ENCODE measurements around the gene DPYD. TPM values are rescaled to one million over a fixed set of nuclear protein-coding genes. Genes with fewer than 3 reads are reported as not detected.

The DPYD gene
- total and polyA plus RNA-seq, 10 of the 15 experiments (the other 5 are each of a cell fraction or from before 2014, with no cell fraction given): 5.7 to 23.8 (median 10.2) TPM

DNA sequence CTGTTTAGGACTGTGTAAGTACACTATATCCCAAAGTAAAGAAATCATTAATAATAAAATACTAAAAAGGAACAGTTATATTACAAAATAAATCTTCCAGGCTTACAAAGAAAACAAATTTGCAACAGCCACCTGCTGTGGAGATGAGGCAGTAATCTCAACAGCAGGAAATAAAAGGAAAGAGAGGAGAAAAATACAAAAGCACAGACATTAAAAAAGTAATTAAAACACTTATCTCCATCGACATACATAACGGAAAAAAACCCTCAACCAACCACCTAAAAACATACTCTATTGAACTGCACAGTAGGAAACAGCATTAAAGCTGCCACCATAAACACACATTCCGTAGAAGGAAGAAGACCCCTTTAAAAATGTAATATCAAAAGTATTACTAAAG is 317.6 kb downstream of the DPYD start:
- ATAC-seq: no peak
- 17% methylated on average over 3 of the region's 3 CpGs for WGBS (ENCODE audit: insufficient coverage, insufficient replicate concordance, low lambda C conversion rate, missing lambda C conversion rate)
- no TSS peak for BruUV-seq (replicated peaks)
- Histone ChIP-seq H3K79me2 (ENCODE audit: control insufficient read depth, insufficient read depth, low read length) (no peaks in the 10 kb centered on the region), H3K9ac (ENCODE audit: control insufficient read depth, insufficient read depth, low read length) (no peak overlapping the region), H3K27me3 (replicated peaks in 1 of 2; ENCODE audit: control insufficient read depth in 2 of 2, insufficient read depth in 2 of 2, low read length in 1 of 2) (no peaks in the 10 kb centered on the region), H3K4me1 (ENCODE audit: control insufficient read depth, insufficient read depth, low read length) (no peaks in the 10 kb centered on the region), H3K27ac (ENCODE audit: control insufficient read depth, insufficient read depth) (no peak overlapping the region), H4K20me1 (ENCODE audit: control insufficient read depth, insufficient read depth) (no peaks in the 10 kb centered on the region), H3K9me3 (replicated peaks; ENCODE audit: control insufficient read depth, insufficient read depth, low read length) (no peaks in the 10 kb centered on the region), H3K4me3 (no peak overlapping the region), H2AFZ (ENCODE audit: control insufficient read depth, low read depth, low read length) (no peak overlapping the region), H3K4me2 (ENCODE audit: control insufficient read depth, insufficient read depth) (no peak overlapping the region), H3K36me3 (ENCODE audit: control insufficient read depth in 2 of 2, insufficient read depth in 2 of 2, low read length in 1 of 2) (no peaks in the 10 kb centered on the region)
- TF ChIP-seq, protein P1, sequence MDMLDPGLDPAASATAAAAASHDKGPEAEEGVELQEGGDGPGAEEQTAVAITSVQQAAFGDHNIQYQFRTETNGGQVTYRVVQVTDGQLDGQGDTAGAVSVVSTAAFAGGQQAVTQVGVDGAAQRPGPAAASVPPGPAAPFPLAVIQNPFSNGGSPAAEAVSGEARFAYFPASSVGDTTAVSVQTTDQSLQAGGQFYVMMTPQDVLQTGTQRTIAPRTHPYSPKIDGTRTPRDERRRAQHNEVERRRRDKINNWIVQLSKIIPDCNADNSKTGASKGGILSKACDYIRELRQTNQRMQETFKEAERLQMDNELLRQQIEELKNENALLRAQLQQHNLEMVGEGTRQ (IDR thresholded peaks at IDR 0.05; ENCODE audit: borderline replicate concordance, low read depth, low read length): no peak
- TF ChIP-seq CREB1 (IDR thresholded peaks at IDR 0.05; ENCODE audit: low read depth): no peak
- no peak for TF ChIP-seq SREBF1 (IDR thresholded peaks at IDR 0.05; ENCODE audit: low read length)
- no peak for TF ChIP-seq CBX5 (IDR thresholded peaks at IDR 0.05; ENCODE audit: low read depth)
- TF ChIP-seq PAX8 (IDR thresholded peaks at IDR 0.05): no peak
- TF ChIP-seq KAT2A (conservative IDR thresholded peaks at IDR 0.05; ENCODE audit: control insufficient read depth, low read depth, low read length): no peak
- TF ChIP-seq POLR2AphosphoS5 (IDR thresholded peaks at IDR 0.05; ENCODE audit: low read length): no peak
- no peak for TF ChIP-seq MYC (IDR thresholded peaks at IDR 0.05; ENCODE audit: insufficient read depth, insufficient read length, insufficient replicate concordance, low read length, severe bottlenecking)
- TF ChIP-seq HCFC1 (IDR thresholded peaks at IDR 0.05; ENCODE audit: low read length): no peak
- intact Hi-C loops (cut with micrococcal nuclease; ENCODE audit: unreplicated experiment): no loop called here
- RAD21 ChIA-PET (ENCODE audit: unreplicated experiment): no interaction called here
- FAIRE-seq: no peak
- SMC1A ChIA-PET (ENCODE audit: uncharacterized antibody, unreplicated experiment): interaction anchor here (1.1 kb wide), 3 partner anchors 16 to 185 kb away, joined by 3 read pairs; no protein-coding TSS in a partner anchor
- no peak for DNase-seq (ENCODE audit: low read depth, low spot score)
- CTCF ChIA-PET: no interaction called here
- POLR2A ChIA-PET: no interaction called here
- in situ Hi-C loops (cut with MboI): no loop called here

All from GM12878 (cell line).